Heart right ventricle (tissue), 16 donors: Measurements from ENCODE around the gene IL17B. TPM values are rescaled to one million over a fixed set of nuclear protein-coding genes. Genes with fewer than 3 reads are reported as not detected.

ENCODE experiments used
- ATAC-seq, 8 donors: fragments of 200-7000 bp; cut with Tn5 transposase; one replicate each; pipeline ENCODE4 v1.9.1; 2020; ENCODE audit warnings: mild to moderate bottlenecking in 8 of 8, moderate library complexity in 8 of 8, moderate number of reproducible peaks in 1 of 8
- DNase-seq, 2 donors: peaks; one replicate each; pipeline ENCODE4 v3.0.0-alpha.2; 2020
- H3K27ac ChIP-seq, 10 donors: fragments of 200-600 bp; sonication (generic) in 2 of 10; one replicate each; pipeline versions ENCODE4 v1.5.0 to v1.8.0; 2020 to 2022; ENCODE audit warnings: mild to moderate bottlenecking in 3 of 10
- H3K27me3 ChIP-seq, 7 donors: fragments of 200-600 bp; one replicate each; pipeline ENCODE4 v1.8.0; 2021 to 2022; ENCODE audit warnings: mild to moderate bottlenecking in 2 of 7
- H3K36me3 ChIP-seq, 9 donors: fragments of 200-600 bp; sonication (generic) in 1 of 9; one replicate each; pipeline versions ENCODE4 v1.5.0 to v1.8.0; 2020 to 2022; ENCODE audit warnings: mild to moderate bottlenecking in 2 of 9
- H3K4me1 ChIP-seq, 9 donors: fragments of 200-600 bp; sonication (generic) in 1 of 9; one replicate each; pipeline versions ENCODE4 v1.5.0 to v1.8.0; 2020 to 2022; ENCODE audit warnings: mild to moderate bottlenecking in 4 of 9
- H3K4me3 ChIP-seq, 10 donors: fragments of 200-600 bp; sonication (generic) in 2 of 10; one replicate each; pipeline versions ENCODE4 v1.5.0 to v1.8.0; 2020 to 2022; ENCODE audit warnings: mild to moderate bottlenecking in 7 of 10, moderate library complexity in 2 of 10
- H3K9me3 ChIP-seq, 11 donors: fragments of 200-600 bp in 10 of 11; sonication (generic) in 2 of 11; one replicate each; pipeline versions ENCODE4 v1.5.0 to v1.8.0; 2013 to 2022; ENCODE audit warnings: mild to moderate bottlenecking in 2 of 11, control low read depth in 1 of 11, moderate library complexity in 1 of 11
- CTCF ChIP-seq, 9 donors: fragments of 200-600 bp; sonication (generic) in 2 of 9; IDR thresholded peaks; one replicate each; pipeline versions ENCODE4 v1.5.0 to v1.8.0; 2021 to 2022; ENCODE audit warnings: antibody characterized with exemption in 9 of 9, mild to moderate bottlenecking in 5 of 9, moderate library complexity in 1 of 9
- WGBS, 2 donors: extraction: QIAGEN DNeasy Blood & Tissue Kit; methylation state at CpG; one replicate each; pipeline ENCODE4 v1.1.7; 2013; ENCODE audit warnings: inconsistent platforms in 1 of 2; 5-methylcytosine and 5-hydroxymethylcytosine counted together
- intact Hi-C, 10 donors: fragments of 100-400 bp; cut with DNase I; formaldehyde crosslinking; loops; one replicate each; pipeline versions ENCODE4 v1.11.1 to v1.14.2; 2022
- polyA plus RNA-seq, 2 donors: library from polyadenylated mRNA; stranded (reverse); fragments of 200-250 nt; gene quantifications; one replicate each; pipeline ENCODE4 v1.2.3, GENCODE V29; 2013
- total RNA-seq, 10 donors: library from RNA; stranded (reverse); fragmentation: NEBNext Ultra II Directional in 3 of 10; extraction: Animal tissue kit (Norgen Biotek cat#: 25700) in 3 of 10; gene quantifications; one replicate each; pipeline versions ENCODE4 v1.2.1 to v1.2.4, GENCODE V29; 2021 to 2023
- donor health status: Arrhythmogenic right ventricular cardiomyopathy.
- donor health status: ischemic (EF 13 %, LVEDD 7.1; RV severe dilation, severe dysfunction).
- donor health status: healthy with polysubstance abuse.
- donor health status: DM: no; HTN: yes; CAD: no.
- donor health status: DM: no; HTN: no; CAD: no.
- donor health status: ischemic (EF 25% LVEDD 6.9; RV normal size, moderate dysfunction).
- donor health status: ischemic (EF 25% LVEDD 5.7; RV mildly dilated, moderate dysfunction).
- donor health status: healthy.
- donor health status: DM: yes; HTN: yes; CAD: no.
- donor health status: Ischemic cardiomyopathy.
- donor health status: ischemic (EF 35%, LVEDD 5.7; RV mildly dilated, moderate dysfunction).
- donor health status: nonischemic (EF 11% LVEDD 7.7; RV severe dilation, severe dysfunction).
- donor health status: DM: yes; HTN: yes; CAD: no.
- donor health status: PGD.
- donor health status: ischemic (EF 29% LVEDD 5.4; RV normal size, mild dysfunction).
- donor health status: nonischemic (EF 23%, LVEDD 6.1; RV moderate dilation, normal function).

IL17B gene
- total and polyA plus RNA-seq, 12 donors = 0.44 to 0.83 (median 0.57) TPM; not detected in 9

- intact Hi-C loops = loop anchor here in 3 of 10 donors (5.0 to 10.0 kb wide), 2 partner anchors 42 to 99 kb away; no protein-coding TSS in a partner anchor
Measured at GRCh38 chr5:149363936-149364335, 15.2 kb downstream of the IL17B start.

DNA sequence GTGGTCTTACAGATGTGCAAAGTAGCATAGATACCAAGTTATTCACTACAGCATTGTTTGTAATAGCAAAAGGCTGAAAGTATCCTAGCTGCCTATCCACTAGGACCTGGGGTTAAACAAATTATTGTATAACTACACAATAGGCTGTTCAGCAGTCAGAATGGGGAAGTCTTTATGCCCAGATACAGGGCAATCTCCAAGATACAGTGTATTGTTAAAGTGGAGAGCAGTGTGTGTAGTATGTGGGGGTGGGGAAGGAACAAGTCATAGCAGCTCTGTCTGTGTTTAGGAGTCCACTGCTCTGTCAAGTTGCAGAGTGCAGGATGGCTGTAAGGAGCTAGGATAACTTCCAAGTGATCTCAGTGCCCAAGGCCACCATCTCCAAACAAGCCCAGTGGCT, 15.7 kb downstream of the IL17B start:
- no peak for ATAC-seq
- no peaks in the 10 kb centered on the region for H3K27me3 ChIP-seq

More at GRCh38 chr5:149363936-149364335, 15.2 kb downstream of the IL17B start:
- WGBS, 2 donors = 94 to 99% methylated on average over 9 of the region's 9 CpGs
- H3K9me3 ChIP-seq = no peaks in the 10 kb centered on the region
- H3K36me3 ChIP-seq = peaks cover 0 to 4% (median 0%) of the 10 kb centered on the region in 9 donors
- peaks cover 0 to 15% (median 8%) of the 10 kb centered on the region in 9 donors for H3K4me1 ChIP-seq
- no peak overlapping the region for H3K4me3 ChIP-seq
- no peak overlapping the region for H3K27ac ChIP-seq
- ATAC-seq = no peak
- no peak for TF ChIP-seq CTCF (IDR thresholded peaks at IDR 0.05)
- H3K27me3 ChIP-seq = no peaks in the 10 kb centered on the region
- no peak for DNase-seq

DNA sequence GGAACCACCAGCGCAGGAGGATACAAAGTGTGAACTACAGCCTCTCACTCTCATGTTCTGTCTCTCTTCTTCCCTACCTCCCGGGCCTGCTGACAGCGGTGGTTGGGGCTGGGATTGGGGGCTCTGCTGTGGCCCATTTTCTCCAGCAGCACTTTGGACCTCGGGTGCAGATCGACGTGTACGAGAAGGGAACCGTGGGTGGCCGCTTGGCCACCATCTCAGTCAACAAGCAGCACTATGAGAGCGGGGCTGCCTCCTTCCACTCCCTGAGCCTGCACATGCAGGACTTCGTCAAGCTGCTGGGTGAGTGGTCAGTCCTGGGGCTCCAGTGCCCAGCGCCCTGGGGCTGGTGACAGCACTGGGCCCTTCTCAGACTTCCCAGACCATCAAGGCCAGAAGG, 16.6 kb downstream of the IL17B start:
- TF ChIP-seq CTCF (IDR thresholded peaks at IDR 0.05) = no peak

More for the DNA sequence above, 15.7 kb downstream of the IL17B start:
- Histone ChIP-seq H3K4me1 (peaks cover 0 to 21% (median 10%) of the 10 kb centered on the region in 9 donors), H3K27ac (no peak overlapping the region), H3K4me3 (no peak overlapping the region), H3K36me3 (peaks cover 0 to 4% (median 0%) of the 10 kb centered on the region in 9 donors), H3K9me3 (no peaks in the 10 kb centered on the region)
- intact Hi-C loops = loop anchor here in 3 of 10 donors (5.0 to 10.0 kb wide), 2 partner anchors 41 to 99 kb away; no protein-coding TSS in a partner anchor
- TF ChIP-seq CTCF (IDR thresholded peaks at IDR 0.05) = no peak
- no peak for DNase-seq

GRCh38 chr5:149360272-149360671, 18.8 kb downstream of the IL17B start:
- intact Hi-C loops = loop anchor here in 3 of 10 donors (5.0 to 10.0 kb wide), 2 partner anchors 38 to 95 kb away; no protein-coding TSS in a partner anchor
- ATAC-seq (no peak), DNase-seq (no peak)
- no peak for TF ChIP-seq CTCF (IDR thresholded peaks at IDR 0.05)
- Histone ChIP-seq H3K36me3 (peaks cover 0 to 12% (median 0%) of the 10 kb centered on the region in 9 donors), H3K4me1 (peaks cover 3 to 27% (median 12%) of the 10 kb centered on the region in 9 donors), H3K27ac (no peak overlapping the region), H3K27me3 (no peaks in the 10 kb centered on the region), H3K4me3 (no peak overlapping the region), H3K9me3 (no peaks in the 10 kb centered on the region)
- 80 to 81% methylated on average over 1 of the region's 1 CpG for WGBS, 2 donors

More for the DNA sequence above, 16.6 kb downstream of the IL17B start:
- intact Hi-C loops = loop anchor here in 3 of 10 donors (5.0 to 10.0 kb wide), 2 partner anchors 40 to 98 kb away; no protein-coding TSS in a partner anchor
- WGBS, 2 donors = 90 to 92% methylated on average over 12 of the region's 12 CpGs
- H3K4me1 ChIP-seq = peaks cover 0 to 25% (median 10%) of the 10 kb centered on the region in 9 donors
- no peak overlapping the region for H3K4me3 ChIP-seq
- no peak overlapping the region for H3K27ac ChIP-seq
- no peaks in the 10 kb centered on the region for H3K27me3 ChIP-seq
- no peak for DNase-seq
- H3K36me3 ChIP-seq = peaks cover 0 to 4% (median 0%) of the 10 kb centered on the region in 9 donors
- ATAC-seq = no peak
- H3K9me3 ChIP-seq = no peaks in the 10 kb centered on the region
